ENCODE measurements around the gene PCSK7. TPM values are rescaled to one million over a fixed set of nuclear protein-coding genes. Genes with fewer than 3 reads are reported as not detected.

Gene PCSK7
- total and polyA plus RNA-seq, 2 experiments from 2014 or later = 25.9 to 33.0 TPM

DNA sequence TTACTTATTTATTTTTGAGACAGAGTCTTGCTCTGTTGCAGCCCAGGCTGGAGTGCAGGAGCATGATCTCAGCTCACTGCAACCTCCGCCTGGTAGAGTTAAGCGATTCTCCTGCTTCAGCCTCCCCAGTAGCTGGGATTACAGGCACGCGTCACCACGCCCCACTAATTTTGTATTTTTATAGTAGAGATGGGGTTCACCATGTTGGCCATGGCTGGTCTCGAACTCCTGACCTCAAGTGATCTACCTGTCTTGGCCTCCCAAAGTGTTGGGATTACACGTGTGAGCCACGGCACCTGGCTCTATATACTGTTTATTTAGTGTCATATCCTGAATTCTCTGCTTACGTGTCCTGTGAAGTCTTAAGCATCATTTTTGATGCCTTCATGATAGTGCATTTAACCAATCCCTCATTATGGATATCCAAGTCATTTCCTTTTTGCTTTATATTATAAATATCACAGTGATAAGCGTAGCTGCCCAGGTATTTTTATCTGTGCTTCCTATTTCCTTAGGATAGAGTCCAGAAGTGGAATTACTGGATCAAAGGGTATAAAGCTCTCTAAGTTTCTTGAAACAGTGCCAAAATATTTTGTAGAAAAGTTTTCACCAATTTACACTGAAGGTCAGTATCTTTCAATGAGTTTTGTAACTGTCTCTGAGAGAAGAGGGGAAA is 54.2 kb downstream of the PCSK7 start:
- Histone ChIP-seq H3K36me3 (replicated peaks; ENCODE audit: insufficient read depth, low read depth) (no peaks in the 10 kb centered on the region), H3K4me3 (peak overlapping the region; percentile 25), H3K9me3 (ENCODE audit: low read depth) (no peaks in the 10 kb centered on the region), H3K4me2 (peak overlapping the region; percentile 82), H3K27ac (peak overlapping the region; percentile 95), H3K4me1 (ENCODE audit: insufficient read depth) (peaks cover 21% of the 10 kb centered on the region), H3K27me3 (no peaks in the 10 kb centered on the region), H3K79me2 (peaks cover 7% of the 10 kb centered on the region), H2AFZ (peak overlapping the region; percentile 53), H3K9me2 (replicated peaks; ENCODE audit: insufficient read depth) (no peaks in the 10 kb centered on the region), H4K20me1 (ENCODE audit: insufficient read depth, poor library complexity, severe bottlenecking) (no peaks in the 10 kb centered on the region)
- WGBS (ENCODE audit: low lambda C conversion rate, missing lambda C conversion rate) = 82% methylated on average over 10 of the region's 10 CpGs
- TF ChIP-seq, protein P1, sequence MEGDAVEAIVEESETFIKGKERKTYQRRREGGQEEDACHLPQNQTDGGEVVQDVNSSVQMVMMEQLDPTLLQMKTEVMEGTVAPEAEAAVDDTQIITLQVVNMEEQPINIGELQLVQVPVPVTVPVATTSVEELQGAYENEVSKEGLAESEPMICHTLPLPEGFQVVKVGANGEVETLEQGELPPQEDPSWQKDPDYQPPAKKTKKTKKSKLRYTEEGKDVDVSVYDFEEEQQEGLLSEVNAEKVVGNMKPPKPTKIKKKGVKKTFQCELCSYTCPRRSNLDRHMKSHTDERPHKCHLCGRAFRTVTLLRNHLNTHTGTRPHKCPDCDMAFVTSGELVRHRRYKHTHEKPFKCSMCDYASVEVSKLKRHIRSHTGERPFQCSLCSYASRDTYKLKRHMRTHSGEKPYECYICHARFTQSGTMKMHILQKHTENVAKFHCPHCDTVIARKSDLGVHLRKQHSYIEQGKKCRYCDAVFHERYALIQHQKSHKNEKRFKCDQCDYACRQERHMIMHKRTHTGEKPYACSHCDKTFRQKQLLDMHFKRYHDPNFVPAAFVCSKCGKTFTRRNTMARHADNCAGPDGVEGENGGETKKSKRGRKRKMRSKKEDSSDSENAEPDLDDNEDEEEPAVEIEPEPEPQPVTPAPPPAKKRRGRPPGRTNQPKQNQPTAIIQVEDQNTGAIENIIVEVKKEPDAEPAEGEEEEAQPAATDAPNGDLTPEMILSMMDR (IDR thresholded peaks at IDR 0.05; ENCODE audit: poor library complexity) = no peak
- TF ChIP-seq EZH2 (IDR thresholded peaks at IDR 0.05; ENCODE audit: borderline replicate concordance) = no peak
- TF ChIP-seq EZH2phosphoT487 (IDR thresholded peaks at IDR 0.05; ENCODE audit: low read depth, severe bottlenecking, unreplicated experiment) = no peak
- no peak for DNase-seq (ENCODE audit: low spot score)

DNA sequence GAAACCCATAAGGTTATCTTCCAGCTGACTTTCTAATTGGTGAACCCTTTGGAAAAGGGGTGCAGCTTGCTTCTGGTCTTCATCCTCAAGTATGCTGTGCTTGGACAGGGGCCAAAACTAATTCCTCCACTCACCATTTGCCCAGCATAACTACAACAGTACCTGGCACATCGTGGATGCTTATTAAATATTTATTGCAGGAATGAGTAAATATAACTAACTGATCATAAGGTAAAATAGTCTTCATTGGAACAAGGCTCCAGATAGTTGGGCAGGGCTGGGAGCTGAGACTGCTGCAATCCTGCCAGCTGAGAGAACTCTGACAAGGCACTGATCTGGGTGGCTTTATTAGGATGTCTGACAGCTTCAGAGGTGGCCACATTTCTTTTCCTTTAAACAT is 55.7 kb downstream of the PCSK7 start:
- H3K27me3 ChIP-seq = no peaks in the 10 kb centered on the region
- H3K9me2 ChIP-seq (replicated peaks; ENCODE audit: insufficient read depth) = no peaks in the 10 kb centered on the region
- no peaks in the 10 kb centered on the region for H3K36me3 ChIP-seq (replicated peaks; ENCODE audit: insufficient read depth, low read depth)
- no peak overlapping the region for H3K4me2 ChIP-seq
- TF ChIP-seq, protein P1 (IDR thresholded peaks at IDR 0.05; ENCODE audit: poor library complexity) = no peak
- no peak for TF ChIP-seq EZH2phosphoT487 (IDR thresholded peaks at IDR 0.05; ENCODE audit: low read depth, severe bottlenecking, unreplicated experiment)
- TF ChIP-seq EZH2 (IDR thresholded peaks at IDR 0.05; ENCODE audit: borderline replicate concordance) = no peak
- H3K27ac ChIP-seq = no peak overlapping the region
- no peaks in the 10 kb centered on the region for H3K9me3 ChIP-seq (ENCODE audit: low read depth)
- no peaks in the 10 kb centered on the region for H4K20me1 ChIP-seq (ENCODE audit: insufficient read depth, poor library complexity, severe bottlenecking)
- WGBS (ENCODE audit: low lambda C conversion rate, missing lambda C conversion rate) = 84% methylated on average over 1 of the region's 1 CpG
- no peak overlapping the region for H3K4me3 ChIP-seq
- no peak overlapping the region for H2AFZ ChIP-seq
- H3K79me2 ChIP-seq = peaks cover 7% of the 10 kb centered on the region
- DNase-seq (ENCODE audit: low spot score) = no peak
- H3K4me1 ChIP-seq (ENCODE audit: insufficient read depth) = peaks cover 30% of the 10 kb centered on the region

DNA sequence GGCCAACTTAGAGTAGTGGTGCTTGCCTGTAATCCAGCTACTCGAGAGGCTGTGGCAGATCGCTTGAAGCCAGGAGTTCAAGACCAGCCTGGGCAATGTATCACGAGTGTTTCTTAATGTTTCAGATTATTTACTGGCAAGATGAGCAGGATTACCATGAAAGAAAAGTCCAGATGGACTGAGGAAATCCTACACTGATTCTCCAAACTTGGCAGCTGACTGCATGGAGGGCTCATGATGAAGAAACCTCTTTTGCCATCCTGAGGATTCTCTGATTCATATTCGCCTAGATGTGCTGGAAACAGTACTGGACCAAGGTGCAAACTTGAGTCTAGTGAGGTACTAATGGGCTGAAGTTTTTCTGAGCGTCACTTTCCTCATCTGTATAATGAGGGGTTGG is 56.1 kb downstream of the PCSK7 start:
- DNase-seq (ENCODE audit: low spot score) = no peak
- H3K79me2 ChIP-seq = peaks cover 4% of the 10 kb centered on the region
- TF ChIP-seq EZH2phosphoT487 (IDR thresholded peaks at IDR 0.05; ENCODE audit: low read depth, severe bottlenecking, unreplicated experiment) = no peak
- TF ChIP-seq, protein P1 (IDR thresholded peaks at IDR 0.05; ENCODE audit: poor library complexity) = no peak
- TF ChIP-seq EZH2 (IDR thresholded peaks at IDR 0.05; ENCODE audit: borderline replicate concordance) = no peak
- no peaks in the 10 kb centered on the region for H3K27me3 ChIP-seq
- no peaks in the 10 kb centered on the region for H3K9me2 ChIP-seq (replicated peaks; ENCODE audit: insufficient read depth)
- H3K36me3 ChIP-seq (replicated peaks; ENCODE audit: insufficient read depth, low read depth) = no peaks in the 10 kb centered on the region
- H3K4me3 ChIP-seq = no peak overlapping the region
- H2AFZ ChIP-seq = no peak overlapping the region
- H3K4me2 ChIP-seq = no peak overlapping the region
- no peaks in the 10 kb centered on the region for H3K9me3 ChIP-seq (ENCODE audit: low read depth)
- WGBS (ENCODE audit: low lambda C conversion rate, missing lambda C conversion rate) = 94% methylated on average over 5 of the region's 5 CpGs
- no peak overlapping the region for H3K27ac ChIP-seq
- no peaks in the 10 kb centered on the region for H4K20me1 ChIP-seq (ENCODE audit: insufficient read depth, poor library complexity, severe bottlenecking)
- H3K4me1 ChIP-seq (ENCODE audit: insufficient read depth) = peaks cover 28% of the 10 kb centered on the region

Data from hepatocyte (in vitro differentiated cells).